Activated naive CD4-positive, alpha-beta T cell treated with Interleukin-2 at 50 U/mL for 16 hours (primary cell): ENCODE measurements around the gene MACO1.
"Not testable (repeated sequence)": the region's sequence is repeated elsewhere in the genome, so short reads cannot be mapped to it uniquely, and the experiment has no call there.

ENCODE experiments used
- DNase-seq: peaks from one replicate; pipeline ENCODE4 v3.0.0-alpha.2; 2020

MACO1 gene

GRCh38 chr1:25492323-25492722 is 61.6 kb downstream of the MACO1 start:
- no peak for DNase-seq

- DNase-seq, result no peak
These were observed 64.3 kb downstream of the MACO1 start for GRCh38 chr1:25494952-25495351.

- DNase-seq, result no peak
These were observed 70.0 kb downstream of the MACO1 start for GRCh38 chr1:25500694-25501093.

- no peak for DNase-seq
These were observed 70.8 kb downstream of the MACO1 start for GRCh38 chr1:25501235-25502058.

- DNase-seq, result no peak
These were observed 72.3 kb downstream of the MACO1 start for GRCh38 chr1:25502957-25503356.

- DNase-seq, result peak; percentile 67
These were observed 73.1 kb downstream of the MACO1 start for GRCh38 chr1:25503551-25504426.

- no peak for DNase-seq
These were observed 74.3 kb downstream of the MACO1 start for GRCh38 chr1:25504706-25505595.

- DNase-seq, result no peak
These were observed 75.1 kb downstream of the MACO1 start for GRCh38 chr1:25505656-25506385.

- not testable (repeated sequence) for DNase-seq
These were observed 76.1 kb downstream of the MACO1 start for GRCh38 chr1:25506566-25507463.

GRCh38 chr1:25513666-25514065 is 83.0 kb downstream of the MACO1 start:
- no peak for DNase-seq

GRCh38 chr1:25515033-25515432 is 84.3 kb downstream of the MACO1 start:
- DNase-seq, result no peak

- DNase-seq, result no peak
These were observed 86.0 kb downstream of the MACO1 start for GRCh38 chr1:25516686-25517085.

- no peak for DNase-seq
These were observed 87.0 kb downstream of the MACO1 start for GRCh38 chr1:25517476-25518394.

GRCh38 chr1:25519624-25520023 is 88.9 kb downstream of the MACO1 start:
- no peak for DNase-seq

GRCh38 chr1:25520446-25521061 is 89.9 kb downstream of the MACO1 start:
- DNase-seq, result peak; percentile 73

GRCh38 chr1:25522031-25522655 is 91.4 kb downstream of the MACO1 start:
- DNase-seq, result no peak

GRCh38 chr1:25523542-25523941 is 92.8 kb downstream of the MACO1 start:
- no peak for DNase-seq

- DNase-seq, result no peak
These were observed 94.1 kb downstream of the MACO1 start for GRCh38 chr1:25524568-25525360.
